Transverse colon (tissue), 4 donors: Measurements from ENCODE around the gene MBTPS1. TPM values are rescaled to one million over a fixed set of nuclear protein-coding genes. Genes with fewer than 3 reads are reported as not detected.

Experiments used
- DNase-seq: peaks from one replicate; pipeline ENCODE4 v3.0.0-alpha.2; 2019
- H3K27ac ChIP-seq, 4 donors: fragments of 200-600 bp; sonication (generic); 2 replicates each; pipeline ENCODE4 v1.5.1; 2016 to 2018; ENCODE audit warnings: inconsistent platforms in 4 of 4
- H3K27me3 ChIP-seq: fragments of 200-600 bp; sonication (generic); 2 replicates; pipeline ENCODE4 v1.5.1; 2017; ENCODE audit warnings: inconsistent platforms
- H3K36me3 ChIP-seq, 4 donors: fragments of 200-600 bp; sonication (generic); 2 replicates each; pipeline ENCODE4 v1.5.1; 2017 to 2019; ENCODE audit warnings: inconsistent platforms in 4 of 4
- H3K4me1 ChIP-seq, 4 donors: fragments of 200-600 bp; sonication (generic); 2 replicates each; pipeline ENCODE4 v1.5.1; 2017 to 2020; ENCODE audit warnings: inconsistent platforms in 4 of 4
- H3K4me3 ChIP-seq, 4 donors: fragments of 200-600 bp; sonication (generic); 1 replicate in 1 of 4; 2 replicates in 3 of 4; pipeline versions ENCODE4 v1.5.1 to v1.6.1; 2017 to 2019; ENCODE audit warnings: inconsistent platforms in 4 of 4
- H3K9me3 ChIP-seq, 2 donors: fragments of 200-600 bp; sonication (generic); 2 replicates each; pipeline ENCODE4 v1.5.1; 2017 to 2019; ENCODE audit warnings: inconsistent platforms in 2 of 2
- CTCF ChIP-seq, 5 experiments: fragments of 200-600 bp in 3 of 5; fragments of 450-650 bp in 2 of 5; sonication (generic) in 3 of 5; IDR thresholded peaks; 1 replicate in 2 of 5; 2 replicates in 3 of 5; pipeline ENCODE4 v1.5.1; 2016 to 2017; ENCODE audit warnings: antibody characterized with exemption in 5 of 5, inconsistent platforms in 3 of 5, mild to moderate bottlenecking in 2 of 5, moderate library complexity in 1 of 5
- EP300 ChIP-seq: sonication (generic); formaldehyde crosslinking; IDR thresholded peaks from one replicate; pipeline ENCODE4 v1.6.1; 2017; ENCODE audit warnings: antibody characterized with exemption, low read depth
- POLR2A ChIP-seq: fragments of 450-650 bp; IDR thresholded peaks from one replicate; pipeline ENCODE4 v1.6.1; 2016; ENCODE audit warnings: antibody characterized with exemption, mild to moderate bottlenecking, moderate library complexity
- POLR2AphosphoS5 ChIP-seq, 3 donors: sonication (generic); formaldehyde crosslinking; IDR thresholded peaks; one replicate each; pipeline ENCODE4 v1.6.1; 2016; ENCODE audit warnings: antibody characterized with exemption in 3 of 3
- WGBS, 2 donors: methylation state at CpG; one replicate each; pipeline ENCODE4 v1.1.5; 2018; ENCODE audit warnings: low coverage in 1 of 2; 5-methylcytosine and 5-hydroxymethylcytosine counted together
- in situ Hi-C, 4 donors: fragments of 200-750 bp; cut with MboI; loops; one replicate each; pipeline versions ENCODE4 v1.15.0 to v1.15.1; 2017; ENCODE audit warnings: low sequenced_read_pairs in 3 of 4, low pct_ligation_motif_present in 1 of 4, low pct_unique_long_range_greater_than_20kb in 1 of 4
- intact Hi-C: fragments of 100-400 bp; cut with DNase I; formaldehyde crosslinking; loops from one replicate; pipeline ENCODE4 v1.15.1; 2023; ENCODE audit warnings: low total_unique reads
- total RNA-seq, 4 donors: library from RNA; depleted of rRNA; stranded (reverse); fragments of >200 nt; gene quantifications; one replicate each; pipeline ENCODE4 v1.1.0, GENCODE V29; 2016

MBTPS1 gene
- total RNA-seq, 4 donors from 2014 or later = 53.7 to 110 (median 97.0) TPM

DNA sequence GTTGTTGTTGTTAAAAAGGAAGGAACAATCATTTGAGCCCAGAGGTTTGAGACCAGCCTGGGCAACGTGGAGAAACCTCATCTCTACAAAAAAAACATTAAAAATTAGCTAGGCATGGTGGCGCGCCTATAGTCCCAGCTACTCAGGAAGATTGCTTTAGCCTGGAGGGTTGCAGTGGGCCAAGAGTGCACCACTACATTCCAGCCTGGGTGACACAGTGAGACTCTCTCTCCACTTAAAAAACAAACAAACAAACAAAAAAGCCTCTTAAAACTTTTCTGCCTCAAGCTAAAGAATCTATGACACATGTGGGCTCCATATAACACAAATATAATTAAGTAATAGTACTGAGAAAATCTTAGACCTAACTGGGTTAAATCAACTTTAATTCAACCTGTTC is 12.5 kb downstream of the MBTPS1 start:
- Histone ChIP-seq H3K27me3 (no peaks in the 10 kb centered on the region), H3K4me3 (no peak overlapping the region), H3K27ac (peak overlapping the region in 3 of 4 donors; percentile 40 to 50 (median 43)), H3K9me3 (no peaks in the 10 kb centered on the region), H3K4me1 (peaks cover 6 to 23% (median 14%) of the 10 kb centered on the region in 4 donors), H3K36me3 (peaks cover 0 to 14% (median 6%) of the 10 kb centered on the region in 4 donors)
- 20 to 74% methylated on average over 1 to 3 of the region's 3 CpGs for WGBS, 2 donors
- DNase-seq = no peak
- TF ChIP-seq CTCF (IDR thresholded peaks at IDR 0.05) (no peak), EP300 (no peak), POLR2AphosphoS5 (IDR thresholded peaks at IDR 0.05) (no peak), POLR2A (no peak)
- in situ Hi-C loops = loop anchor here in 1 of 4 donors (25.0 kb wide), 1 partner anchor 383 kb away; no protein-coding TSS in a partner anchor
- intact Hi-C loops = no loop called here

DNA sequence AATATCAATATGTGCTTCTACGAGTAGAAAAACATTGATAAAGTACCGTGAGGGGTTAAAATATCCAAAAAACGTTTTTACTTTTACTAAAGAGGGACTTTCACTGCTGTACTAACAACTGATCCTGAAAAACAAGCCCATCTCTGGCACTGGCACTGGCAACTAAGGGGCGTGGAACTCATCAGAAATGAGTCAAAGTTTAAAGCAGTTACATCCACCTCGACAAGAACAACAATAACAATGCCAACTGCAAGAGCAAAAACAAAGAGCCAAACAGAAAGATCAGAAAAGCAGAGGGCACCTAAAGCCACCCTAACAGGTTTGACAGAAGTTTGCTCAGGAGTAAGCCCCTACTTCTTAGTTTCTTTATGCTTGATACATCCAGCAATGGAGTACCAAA is 13.1 kb downstream of the MBTPS1 start:
- Histone ChIP-seq H3K36me3 (peaks cover 0 to 17% (median 8%) of the 10 kb centered on the region in 4 donors), H3K27ac (peak overlapping the region; percentile 40 to 62 (median 46)), H3K4me1 (peaks cover 6 to 25% (median 16%) of the 10 kb centered on the region in 4 donors), H3K9me3 (no peaks in the 10 kb centered on the region), H3K27me3 (no peaks in the 10 kb centered on the region), H3K4me3 (no peak overlapping the region)
- TF ChIP-seq POLR2A (no peak), EP300 (no peak), CTCF (IDR thresholded peaks at IDR 0.05) (no peak), POLR2AphosphoS5 (IDR thresholded peaks at IDR 0.05) (no peak)
- intact Hi-C loops = no loop called here
- 36 to 52% methylated on average over 5 of the region's 5 CpGs for WGBS, 2 donors
- DNase-seq = peak; percentile 45
- in situ Hi-C loops = loop anchor here in 1 of 4 donors (25.0 kb wide), 1 partner anchor 384 kb away; no protein-coding TSS in a partner anchor

DNA sequence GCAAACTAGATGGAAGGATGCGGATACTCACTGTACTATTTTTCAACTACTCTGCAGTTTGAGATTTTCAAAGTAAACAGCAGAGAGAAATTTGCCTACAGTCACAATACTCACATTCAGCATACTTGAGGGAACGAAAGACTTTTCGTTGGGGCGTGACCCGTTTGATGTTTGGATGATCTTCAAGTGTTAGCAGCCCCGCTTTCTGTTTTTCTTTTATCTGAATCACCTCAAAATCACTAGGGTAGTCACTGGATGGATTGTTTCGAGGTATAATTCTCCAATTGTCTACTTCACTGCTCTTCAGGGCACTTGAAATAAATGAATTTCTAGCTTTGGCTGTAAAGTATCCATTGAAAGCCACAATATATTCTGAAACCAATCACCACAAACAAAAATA is 17.8 kb downstream of the MBTPS1 start:
- in situ Hi-C loops = loop anchor here in 1 of 4 donors (10.0 to 25.0 kb wide), 2 partner anchors 86 to 388 kb away; partner anchors contain the start of gene TAF1C
- Histone ChIP-seq H3K27ac (peak overlapping the region in 1 of 4 donors; percentile 10), H3K27me3 (no peaks in the 10 kb centered on the region), H3K36me3 (peaks cover 0 to 25% (median 6%) of the 10 kb centered on the region in 4 donors), H3K4me1 (peaks cover 6 to 43% (median 21%) of the 10 kb centered on the region in 4 donors), H3K9me3 (no peaks in the 10 kb centered on the region), H3K4me3 (no peak overlapping the region)
- WGBS, 2 donors = 94 to 97% methylated on average over 7 of the region's 7 CpGs
- DNase-seq = no peak
- no peak for TF ChIP-seq EP300
- TF ChIP-seq CTCF (IDR thresholded peaks at IDR 0.05) = no peak
- no peak for TF ChIP-seq POLR2A
- no peak for TF ChIP-seq POLR2AphosphoS5 (IDR thresholded peaks at IDR 0.05)
- intact Hi-C loops = no loop called here

DNA sequence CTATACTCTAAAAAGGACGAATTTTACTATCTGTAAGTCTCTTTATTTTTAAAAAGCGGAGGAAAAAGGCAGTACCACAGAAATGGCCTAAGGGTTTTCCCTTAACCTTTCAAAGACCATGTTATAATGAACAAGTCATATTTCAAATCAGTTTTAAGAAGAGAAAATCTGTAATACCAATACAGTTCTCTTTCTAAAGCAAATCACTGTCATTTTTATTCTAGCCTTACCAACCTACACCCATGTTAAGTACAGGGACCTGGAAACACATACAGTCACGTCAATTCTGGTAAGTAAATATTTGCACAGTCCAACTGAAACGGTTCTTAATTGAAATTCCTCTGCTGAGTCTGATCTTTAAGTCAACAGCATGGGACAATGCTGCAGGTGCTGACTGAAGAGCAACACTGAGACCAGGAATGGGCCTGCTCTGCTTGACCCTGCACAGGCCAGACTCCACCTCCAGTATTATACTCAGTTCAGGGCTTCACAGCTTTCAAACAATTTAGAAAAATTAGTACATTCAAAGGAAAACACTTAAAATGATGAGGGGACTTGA is 20.2 kb downstream of the MBTPS1 start:
- H3K27ac ChIP-seq = peak overlapping the region; percentile 51 to 72 (median 62)
- H3K27me3 ChIP-seq = no peaks in the 10 kb centered on the region
- intact Hi-C loops (no loop called here), in situ Hi-C loops (loop anchor here in 1 of 4 donors (10.0 to 25.0 kb wide), 2 partner anchors 88 to 391 kb away; partner anchors contain the start of gene TAF1C)
- H3K4me3 ChIP-seq = no peak overlapping the region
- H3K9me3 ChIP-seq = no peaks in the 10 kb centered on the region
- TF ChIP-seq CTCF (IDR thresholded peaks at IDR 0.05) = no peak
- peak in 2 of 3 donors; percentile 25 to 48 for TF ChIP-seq POLR2AphosphoS5 (IDR thresholded peaks at IDR 0.05)
- no peak for TF ChIP-seq EP300
- DNase-seq = peak; percentile 49
- H3K4me1 ChIP-seq = peaks cover 0 to 42% (median 21%) of the 10 kb centered on the region in 4 donors
- 50 to 71% methylated on average over 2 to 4 of the region's 4 CpGs for WGBS, 2 donors
- H3K36me3 ChIP-seq = peaks cover 0 to 36% (median 11%) of the 10 kb centered on the region in 4 donors
